ENCODE results near the gene DCAF16.

DNA sequence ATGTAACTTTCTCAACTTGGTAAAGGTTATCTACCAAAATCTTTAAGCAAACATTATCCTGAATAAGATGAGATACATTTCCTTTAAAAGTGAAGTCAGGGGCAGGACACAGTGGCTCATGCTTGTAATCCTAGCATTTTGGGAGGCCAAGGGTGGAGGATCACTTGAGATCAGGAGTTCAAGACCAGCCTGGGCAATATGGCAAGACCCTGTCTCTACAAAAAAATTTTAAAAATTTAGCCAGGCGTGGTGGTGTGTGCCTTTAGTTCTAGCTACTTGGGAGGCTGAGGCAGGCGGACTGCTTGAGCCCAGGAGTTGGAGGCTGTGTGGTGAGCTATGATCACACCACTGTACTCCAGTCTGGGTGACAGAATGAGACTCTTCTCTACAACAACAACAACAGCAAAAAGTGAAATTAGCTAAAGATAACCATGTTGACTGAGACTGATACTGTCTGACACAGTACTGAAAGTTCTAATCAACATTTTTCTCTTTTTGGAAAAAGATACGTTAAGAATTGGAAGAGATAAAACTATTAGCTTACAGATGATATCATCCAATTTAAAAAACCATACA is 4.9 kb downstream of the DCAF16 start:
- TF ChIP-seq CTCF (IDR thresholded peaks at IDR 0.05) = no peak
- no peak for TF ChIP-seq EZH2 (IDR thresholded peaks at IDR 0.05)
- no peak for TF ChIP-seq EZH2phosphoT487 (IDR thresholded peaks at IDR 0.05)

Measured in neural progenitor cell (in vitro differentiated cells).